Measurements from ENCODE around the gene ANKRD33B.

ANKRD33B gene

GRCh38 chr5:10685115-10685521 is 121.2 kb downstream of the ANKRD33B start:
- Histone ChIP-seq H3K4me3 (no peak overlapping the region), H3K27ac (no peak overlapping the region)
- no peak for TF ChIP-seq CTCF (IDR thresholded peaks at IDR 0.05)
- no peak for DNase-seq (ENCODE audit: low spot score)

- no peak for DNase-seq (ENCODE audit: low spot score)
- H3K4me3 ChIP-seq, result no peak overlapping the region
- H3K27ac ChIP-seq, result no peak overlapping the region
- TF ChIP-seq CTCF (IDR thresholded peaks at IDR 0.05), result no peak
Observed at GRCh38 chr5:10686890-10687289, 123.0 kb downstream of the ANKRD33B start.

GRCh38 chr5:10688651-10689171 is 124.8 kb downstream of the ANKRD33B start:
- TF ChIP-seq CTCF (IDR thresholded peaks at IDR 0.05), result no peak
- no peak overlapping the region for H3K27ac ChIP-seq
- H3K4me3 ChIP-seq, result no peak overlapping the region
- no peak for DNase-seq (ENCODE audit: low spot score)

- no peak for DNase-seq (ENCODE audit: low spot score)
- Histone ChIP-seq H3K4me3 (no peak overlapping the region), H3K27ac (no peak overlapping the region)
- TF ChIP-seq CTCF (IDR thresholded peaks at IDR 0.05), result no peak
Observed at GRCh38 chr5:10689391-10690081, 125.7 kb downstream of the ANKRD33B start.

- no peak for DNase-seq (ENCODE audit: low spot score)
- Histone ChIP-seq H3K27ac (no peak overlapping the region), H3K4me3 (no peak overlapping the region)
- TF ChIP-seq CTCF (IDR thresholded peaks at IDR 0.05), result no peak
Observed at GRCh38 chr5:10690460-10691440, 126.9 kb downstream of the ANKRD33B start.

- TF ChIP-seq CTCF (IDR thresholded peaks at IDR 0.05), result no peak
- Histone ChIP-seq H3K4me3 (no peak overlapping the region), H3K27ac (no peak overlapping the region)
- no peak for DNase-seq (ENCODE audit: low spot score)
Observed at GRCh38 chr5:10691826-10692785, 128.2 kb downstream of the ANKRD33B start.

Data from coronary artery (tissue), 2 donors.